GM12878 (cell line): ENCODE results near the gene DCDC2.

Experiments
- TF ChIP-seq, protein P1 (sequence below), 3 experiments: IDR thresholded peaks in 2 of 3; conservative IDR thresholded peaks in 1 of 3; 2 replicates each; pipeline ENCODE4 v1.5.1; 2011; ENCODE audit warnings: low read depth in 3 of 3, low read length in 3 of 3, mild to moderate bottlenecking in 3 of 3, control low read depth in 2 of 3, moderate library complexity in 2 of 3, inconsistent platforms in 1 of 3, mixed read lengths in 1 of 3; ENCODE audit not compliant: control insufficient read depth in 2 of 3, insufficient read depth in 1 of 3; ENCODE audit errors: extremely low read depth in 1 of 3
- TF ChIP-seq, protein P2 (sequence below): IDR thresholded peaks from 2 replicates; pipeline ENCODE4 v1.6.1; 2012; ENCODE audit warnings: low read depth, low read length, improper control_type of control experiment

DNA sequence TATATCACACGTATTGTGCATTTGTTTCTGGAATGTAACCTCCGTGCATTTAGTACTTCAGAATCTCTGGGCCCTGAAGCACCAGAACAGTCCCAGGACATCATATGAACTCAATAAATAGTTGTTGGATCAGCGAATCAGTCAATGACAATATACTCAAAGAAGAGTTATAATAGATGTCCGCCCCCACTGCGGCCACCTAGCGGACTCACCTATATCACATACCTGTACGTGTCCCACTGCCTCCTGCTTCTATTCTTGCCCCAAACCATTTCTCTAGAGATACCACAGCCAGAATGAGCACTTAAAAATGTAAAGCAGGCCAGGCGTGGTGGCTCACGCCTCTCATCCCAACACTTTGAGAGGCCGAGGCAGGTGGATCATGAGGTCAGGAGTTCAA lies 73.9 kb downstream of the DCDC2 start:
- TF ChIP-seq, protein P1, sequence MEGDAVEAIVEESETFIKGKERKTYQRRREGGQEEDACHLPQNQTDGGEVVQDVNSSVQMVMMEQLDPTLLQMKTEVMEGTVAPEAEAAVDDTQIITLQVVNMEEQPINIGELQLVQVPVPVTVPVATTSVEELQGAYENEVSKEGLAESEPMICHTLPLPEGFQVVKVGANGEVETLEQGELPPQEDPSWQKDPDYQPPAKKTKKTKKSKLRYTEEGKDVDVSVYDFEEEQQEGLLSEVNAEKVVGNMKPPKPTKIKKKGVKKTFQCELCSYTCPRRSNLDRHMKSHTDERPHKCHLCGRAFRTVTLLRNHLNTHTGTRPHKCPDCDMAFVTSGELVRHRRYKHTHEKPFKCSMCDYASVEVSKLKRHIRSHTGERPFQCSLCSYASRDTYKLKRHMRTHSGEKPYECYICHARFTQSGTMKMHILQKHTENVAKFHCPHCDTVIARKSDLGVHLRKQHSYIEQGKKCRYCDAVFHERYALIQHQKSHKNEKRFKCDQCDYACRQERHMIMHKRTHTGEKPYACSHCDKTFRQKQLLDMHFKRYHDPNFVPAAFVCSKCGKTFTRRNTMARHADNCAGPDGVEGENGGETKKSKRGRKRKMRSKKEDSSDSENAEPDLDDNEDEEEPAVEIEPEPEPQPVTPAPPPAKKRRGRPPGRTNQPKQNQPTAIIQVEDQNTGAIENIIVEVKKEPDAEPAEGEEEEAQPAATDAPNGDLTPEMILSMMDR (IDR thresholded peaks at IDR 0.05 in 2 of 3, conservative IDR thresholded peaks at IDR 0.05 in 1 of 3; ENCODE audit: control insufficient read depth in 2 of 3, extremely low read depth in 1 of 3, insufficient read depth in 1 of 3, low read depth in 3 of 3, low read length in 3 of 3), result no peak
- TF ChIP-seq, protein P2, sequence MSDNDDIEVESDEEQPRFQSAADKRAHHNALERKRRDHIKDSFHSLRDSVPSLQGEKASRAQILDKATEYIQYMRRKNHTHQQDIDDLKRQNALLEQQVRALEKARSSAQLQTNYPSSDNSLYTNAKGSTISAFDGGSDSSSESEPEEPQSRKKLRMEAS, result no peak
